Measurements from ENCODE around the gene CLDN19.
"Not testable (repeated sequence)": the region's sequence is repeated elsewhere in the genome, so short reads cannot be mapped to it uniquely, and the experiment has no call there.

Gene CLDN19

DNA sequence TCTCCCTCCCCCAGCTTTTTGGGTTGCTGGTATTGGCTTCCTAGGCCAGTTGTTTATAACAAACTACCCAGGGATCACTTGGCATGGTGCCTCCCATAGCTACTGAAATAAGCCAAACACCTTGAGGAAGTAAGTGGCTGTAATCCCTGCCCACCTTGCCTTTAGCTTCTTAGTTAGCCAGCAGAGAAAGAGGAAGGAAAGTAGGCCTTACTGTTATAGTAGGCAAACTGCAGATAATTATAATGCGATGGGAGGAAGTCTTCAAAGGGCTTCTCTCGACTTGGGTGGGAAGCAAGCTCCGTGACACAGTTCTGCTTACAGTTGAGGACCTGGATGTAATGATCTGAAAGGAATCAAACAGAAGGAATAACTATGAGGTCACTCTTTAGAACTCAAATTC lies 18.6 kb upstream of the CLDN19 start:
- no peak for DNase-seq

DNA sequence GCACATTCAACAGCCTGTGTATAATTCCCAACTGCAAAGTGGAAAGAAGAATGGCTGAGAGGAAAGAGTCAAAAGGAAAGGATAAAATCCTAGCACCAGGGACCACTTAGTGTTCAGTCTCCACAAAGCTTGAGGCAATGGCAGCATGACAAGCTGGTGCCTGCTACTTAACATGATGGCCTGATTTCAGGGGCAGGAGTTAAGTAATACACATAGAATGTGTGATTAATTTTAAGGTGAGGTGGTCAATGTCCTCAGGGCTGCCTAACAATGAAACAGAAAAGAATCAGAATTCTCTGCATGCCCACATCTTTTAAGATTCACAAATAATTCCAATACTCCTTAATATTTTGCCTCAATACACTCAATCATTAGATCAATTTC lies 17.8 kb upstream of the CLDN19 start:
- no peak for DNase-seq

DNA sequence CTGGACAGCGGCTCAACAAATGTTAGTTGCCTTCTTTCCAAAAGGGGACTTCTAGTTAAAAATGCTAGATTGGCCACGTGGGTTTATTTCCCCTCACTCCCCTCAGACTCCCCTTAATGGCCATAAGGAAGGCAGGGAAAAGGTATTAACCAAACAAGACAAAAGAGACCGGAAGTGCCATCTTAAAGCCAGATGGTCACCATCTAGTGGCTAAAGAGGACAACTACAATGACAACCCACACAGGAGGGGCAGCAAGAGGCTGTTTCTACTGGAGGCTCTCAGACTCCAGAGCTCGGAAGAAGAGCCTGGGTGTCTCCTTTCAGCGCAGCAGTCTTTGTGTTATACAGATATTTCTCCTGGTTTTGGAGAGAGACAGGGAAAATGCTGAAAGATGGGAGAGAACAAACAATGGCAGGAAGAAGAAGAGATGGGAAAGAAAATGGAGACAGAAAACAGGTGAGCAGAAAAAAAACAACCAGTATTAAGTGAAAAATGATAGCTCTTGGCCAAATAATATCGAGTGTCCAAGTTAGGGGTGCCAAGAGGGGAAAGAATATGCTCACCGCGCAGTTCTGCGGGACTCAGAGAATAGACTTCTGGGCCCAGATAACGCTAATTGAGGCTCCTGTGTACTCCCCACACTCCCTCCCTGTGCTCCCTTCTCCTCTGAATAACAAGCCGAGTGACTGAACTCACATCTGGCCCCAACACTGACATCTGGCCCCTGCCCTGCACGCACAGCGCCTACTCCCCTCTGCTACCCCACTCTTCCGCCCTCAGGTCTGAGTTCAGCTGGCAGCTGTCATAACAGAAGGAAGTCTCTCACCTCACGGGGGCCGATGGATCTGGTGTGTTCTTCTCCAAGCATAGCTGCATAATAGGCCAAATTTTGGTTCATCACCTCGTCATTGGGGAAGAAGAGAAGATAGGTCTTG lies 17.2 kb upstream of the CLDN19 start:
- DNase-seq = no peak

DNA sequence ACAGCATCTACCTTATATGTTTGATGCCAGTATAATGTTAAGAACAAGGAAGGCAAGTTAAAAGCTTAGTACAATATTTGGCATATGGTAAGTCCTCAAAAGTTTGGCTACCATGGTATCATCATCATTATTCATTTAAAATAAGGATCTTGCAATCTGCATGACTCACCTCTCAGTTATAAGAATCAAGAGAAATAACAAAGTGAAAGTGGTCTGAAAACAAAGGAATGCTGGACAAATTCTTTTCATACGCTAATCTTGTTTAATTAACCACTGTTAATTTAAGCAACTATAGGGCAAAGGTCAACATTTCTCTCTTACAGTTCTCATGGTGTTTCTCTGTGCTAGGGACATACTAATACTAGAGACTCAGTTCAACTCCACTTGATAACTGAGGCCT lies 13.0 kb upstream of the CLDN19 start:
- DNase-seq = no peak

DNA sequence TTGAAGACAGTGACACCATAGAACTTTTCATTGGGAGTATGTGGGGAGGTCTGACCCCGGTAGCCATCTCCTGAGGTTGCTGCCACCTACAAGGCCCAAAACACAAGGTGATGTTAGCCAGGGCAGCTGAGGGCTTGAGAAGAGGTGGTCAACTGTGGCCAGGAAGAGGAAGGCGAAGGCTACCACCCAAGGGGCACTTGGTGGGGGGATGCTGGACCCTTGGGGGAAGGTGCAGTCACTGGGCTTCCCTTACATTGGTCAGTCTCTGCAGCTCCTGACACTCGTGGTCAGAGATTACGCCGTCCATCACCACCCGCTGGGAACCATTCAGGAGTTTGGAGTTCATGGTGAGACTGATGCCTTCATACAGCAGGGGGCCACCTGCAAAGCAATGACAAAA lies 12.2 kb upstream of the CLDN19 start:
- DNase-seq = no peak

DNA sequence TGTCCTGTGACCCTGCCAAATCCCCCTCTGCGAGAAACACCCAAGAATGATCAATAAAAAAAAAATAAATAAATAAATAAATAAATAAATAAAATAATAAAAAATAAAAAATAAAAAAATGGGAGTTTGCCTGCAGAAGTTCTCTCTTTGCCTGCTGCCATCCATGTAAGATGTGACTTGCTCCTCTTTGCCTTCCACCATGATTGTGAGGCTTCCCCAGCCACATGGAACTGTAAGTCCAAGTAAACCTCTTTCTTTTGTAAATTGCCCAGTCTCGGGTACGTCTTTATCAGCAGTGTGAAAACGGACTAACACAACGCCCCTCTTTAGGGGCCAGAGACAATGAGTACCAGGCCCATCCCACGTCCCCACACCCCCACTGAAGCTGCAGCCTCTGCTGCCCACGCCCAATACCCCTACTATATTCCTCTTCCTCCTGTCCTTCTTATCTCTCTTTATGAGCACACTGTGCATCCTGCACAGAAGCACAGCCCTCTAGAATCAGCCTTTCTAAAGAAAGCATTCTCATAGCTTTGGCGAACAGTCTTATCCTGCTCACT lies 11.6 kb upstream of the CLDN19 start:
- not testable (repeated sequence) for DNase-seq

DNA sequence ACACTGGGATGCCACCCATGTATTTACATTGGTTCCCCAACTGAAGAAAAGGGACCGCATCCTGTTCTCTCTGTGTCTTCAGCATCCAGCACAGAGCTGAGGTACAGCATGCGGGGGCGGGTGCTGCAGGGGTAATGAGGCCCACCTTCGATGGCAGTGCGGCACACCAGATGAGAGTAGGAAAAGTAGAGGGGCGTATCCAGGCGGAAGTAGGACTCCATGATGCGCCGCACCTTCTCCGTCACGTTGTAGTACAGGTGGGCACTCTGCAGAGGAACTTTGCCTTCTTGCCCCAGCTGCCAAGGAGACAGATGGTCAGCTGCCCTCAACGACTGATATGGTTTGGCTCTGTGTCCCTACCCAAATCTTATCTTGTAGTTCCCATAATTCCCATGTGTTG lies 10.0 kb upstream of the CLDN19 start:
- no peak for DNase-seq

DNA sequence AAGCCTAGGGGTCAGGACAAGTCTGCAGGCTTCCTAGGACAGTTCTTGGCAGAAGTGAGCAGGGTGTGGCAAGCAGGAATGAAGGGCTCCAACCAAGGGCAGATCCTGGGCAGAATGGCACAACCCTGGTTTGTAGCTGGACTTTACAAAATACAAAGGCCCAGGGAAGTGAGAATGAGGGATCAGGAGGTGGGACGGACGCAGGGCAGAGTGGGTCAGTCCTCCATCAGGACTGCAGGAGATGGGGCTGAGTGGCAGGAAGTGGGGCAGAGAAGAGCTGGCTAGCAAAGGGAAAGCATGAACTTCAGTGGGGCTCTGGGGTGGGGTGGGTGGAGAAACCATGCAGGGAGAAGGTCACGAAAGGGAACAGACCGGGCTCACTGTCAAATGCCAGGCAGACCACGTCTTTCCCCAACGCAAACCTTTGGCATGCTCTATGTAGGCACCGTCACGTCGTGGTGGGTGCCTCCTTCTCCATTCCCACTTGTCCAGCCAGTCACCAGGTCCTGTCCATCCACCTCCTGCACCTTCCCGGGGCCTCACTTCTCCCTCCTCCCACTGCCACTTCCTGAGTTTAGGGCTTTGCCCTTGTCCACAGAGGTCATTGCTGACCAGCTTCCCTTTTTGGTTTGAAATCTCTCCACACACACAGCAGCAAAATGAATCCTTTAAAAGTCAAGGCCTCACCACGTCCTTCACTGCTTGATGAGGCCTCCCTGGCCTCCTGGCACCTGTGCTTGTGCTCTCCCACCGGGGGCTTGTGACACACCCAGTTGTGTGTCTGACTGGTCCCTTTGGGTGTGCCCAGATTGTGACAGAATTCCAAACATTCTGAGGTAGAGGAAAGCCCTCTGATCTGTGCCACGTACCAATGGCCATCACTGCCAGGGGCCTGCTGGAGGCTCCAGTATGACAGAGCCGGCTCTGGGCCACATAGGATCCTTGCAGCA lies 8.7 kb upstream of the CLDN19 start:
- DNase-seq = no peak

DNA sequence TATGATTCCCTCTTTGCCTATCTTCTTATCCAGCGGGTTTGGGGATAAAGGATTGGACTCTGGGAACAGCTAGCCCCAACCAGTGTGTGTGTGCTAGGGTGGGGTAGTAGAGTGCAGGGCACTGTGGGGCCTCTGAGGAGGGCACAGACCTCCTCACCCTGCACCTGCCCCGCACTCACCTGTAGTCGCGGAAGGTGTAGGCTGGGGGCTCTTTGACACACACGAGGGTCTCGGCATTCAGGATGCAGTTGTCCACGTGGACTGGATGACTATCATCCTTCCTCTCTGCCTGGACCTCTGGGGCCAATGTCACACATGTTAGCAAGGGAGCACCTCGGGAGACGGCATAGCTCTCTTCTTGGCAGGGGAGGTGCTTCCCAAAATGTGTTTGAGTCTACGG lies 8.0 kb upstream of the CLDN19 start:
- DNase-seq = no peak

DNA sequence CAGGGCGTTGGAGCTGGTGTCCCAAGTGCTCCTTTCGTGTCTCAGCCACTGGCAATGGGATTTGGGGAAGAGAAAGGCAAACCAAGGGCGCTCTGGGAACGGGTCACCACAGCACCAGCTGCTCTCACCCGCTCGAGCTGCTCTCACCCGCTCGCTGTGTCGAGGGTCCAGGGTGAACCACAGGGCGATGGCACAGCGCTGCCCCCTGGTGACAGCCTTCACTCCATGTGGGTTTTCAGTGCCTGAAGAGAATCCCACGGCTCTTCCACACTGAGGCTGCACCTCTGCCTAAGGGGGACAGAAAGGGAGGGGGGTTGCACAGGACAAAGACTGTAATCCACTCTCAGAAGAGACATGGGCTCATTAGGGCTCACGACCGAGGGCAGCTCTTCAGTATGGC lies 7.1 kb upstream of the CLDN19 start:
- no peak for DNase-seq

DNA sequence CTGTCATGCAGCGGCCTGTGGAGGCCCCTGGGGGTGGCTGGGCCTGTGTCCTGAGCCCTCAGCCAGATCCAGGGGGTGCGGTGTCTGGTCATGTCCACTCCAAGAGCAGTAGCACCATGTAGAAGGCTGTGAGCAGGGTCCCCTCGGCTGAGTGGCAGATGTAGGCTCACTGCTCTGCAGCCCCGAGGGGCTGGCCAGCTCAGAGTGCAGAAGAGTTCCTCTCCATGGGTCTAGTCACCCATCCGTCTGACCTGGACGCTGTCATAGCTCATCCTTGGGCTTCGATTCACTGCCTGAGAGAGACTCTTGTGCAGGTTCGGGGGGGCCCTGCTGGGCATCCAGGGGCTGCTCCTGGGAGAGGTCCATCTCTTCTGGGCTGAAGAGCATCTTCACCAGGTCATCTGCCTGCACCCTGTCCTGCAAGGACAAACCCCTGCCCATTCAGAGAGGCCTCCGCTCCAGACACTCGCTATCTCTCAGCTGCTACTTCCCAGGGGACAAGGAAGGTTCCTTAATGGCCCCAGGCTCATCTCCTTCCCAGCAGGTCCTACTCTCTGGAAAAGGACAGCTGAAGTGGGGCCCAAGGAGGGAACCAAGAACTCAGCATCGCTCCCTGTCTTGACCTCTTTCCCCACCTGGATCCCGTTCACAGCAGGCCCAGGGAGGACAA lies 6.5 kb upstream of the CLDN19 start:
- no peak for DNase-seq

DNA sequence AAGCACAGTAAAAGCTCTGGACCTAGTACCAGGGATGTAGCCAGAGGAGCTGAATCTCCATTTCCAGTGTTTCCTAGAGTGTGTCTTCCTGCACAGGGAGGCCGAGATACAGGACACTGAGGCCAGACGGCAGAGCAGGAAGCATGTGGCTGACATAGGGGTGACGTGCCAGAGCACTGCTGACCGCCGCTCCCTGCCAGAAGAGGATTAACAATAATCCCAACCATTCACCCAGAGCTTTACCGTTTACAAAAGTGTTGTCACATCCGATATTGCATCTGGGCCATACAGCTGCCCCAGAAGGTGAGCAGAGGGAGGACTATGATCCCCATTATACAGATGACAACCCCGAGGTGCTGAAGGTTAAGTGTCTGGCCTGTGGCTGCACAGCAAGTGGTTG lies 5.8 kb upstream of the CLDN19 start:
- no peak for DNase-seq

DNA sequence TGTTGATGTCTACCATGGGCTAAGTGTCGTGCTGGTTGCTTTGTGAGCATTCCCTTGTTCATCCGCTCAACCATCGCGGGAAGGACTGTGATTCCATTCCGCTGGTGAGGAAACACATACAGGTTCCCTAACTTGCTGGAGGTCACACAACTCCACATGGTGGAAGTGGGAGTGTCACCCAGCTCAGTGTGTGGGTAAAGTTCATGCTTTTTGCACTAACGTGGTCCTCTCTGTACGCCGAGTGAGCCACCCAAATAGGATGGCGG lies 4.0 kb upstream of the CLDN19 start:
- no peak for DNase-seq

DNA sequence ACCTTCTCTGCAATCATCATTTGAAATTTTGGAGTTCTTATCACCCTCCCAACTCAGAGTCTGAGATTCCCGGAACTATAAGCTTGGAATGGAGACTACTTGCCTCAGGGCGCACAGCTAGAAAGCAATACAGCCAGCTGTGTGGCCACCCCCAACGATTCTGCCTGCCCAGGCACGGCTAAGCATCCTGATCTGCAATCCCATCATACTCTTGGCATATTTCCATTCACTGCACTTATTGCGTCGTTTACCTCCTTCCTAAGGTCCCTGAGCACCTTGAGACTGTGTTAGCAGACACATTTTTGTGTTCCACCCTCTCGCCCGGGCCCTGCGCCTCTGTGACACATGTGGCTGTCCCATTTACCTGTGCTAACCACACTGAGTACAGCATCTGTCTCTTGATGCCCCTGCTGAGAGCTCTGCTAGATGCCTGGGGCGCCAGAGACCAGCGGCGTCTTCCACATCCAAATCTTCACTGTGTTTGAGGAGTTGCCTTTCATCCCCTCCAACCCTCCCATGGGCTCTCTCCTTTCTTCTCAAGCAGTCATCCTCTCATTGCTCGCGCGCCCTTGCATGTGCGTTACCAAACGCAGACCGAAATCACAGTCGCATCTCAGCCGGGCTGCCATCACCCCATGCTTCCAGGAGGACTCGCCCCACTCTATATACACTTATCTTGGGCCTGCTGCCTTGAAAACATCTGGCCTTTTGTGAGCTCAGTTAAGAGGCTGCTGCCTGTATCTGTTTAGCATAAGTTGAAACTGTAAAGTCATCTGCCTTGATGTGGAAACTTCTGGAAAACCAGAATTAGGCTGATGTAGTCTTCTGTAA lies 3.5 kb upstream of the CLDN19 start:
- no peak for DNase-seq

DNA sequence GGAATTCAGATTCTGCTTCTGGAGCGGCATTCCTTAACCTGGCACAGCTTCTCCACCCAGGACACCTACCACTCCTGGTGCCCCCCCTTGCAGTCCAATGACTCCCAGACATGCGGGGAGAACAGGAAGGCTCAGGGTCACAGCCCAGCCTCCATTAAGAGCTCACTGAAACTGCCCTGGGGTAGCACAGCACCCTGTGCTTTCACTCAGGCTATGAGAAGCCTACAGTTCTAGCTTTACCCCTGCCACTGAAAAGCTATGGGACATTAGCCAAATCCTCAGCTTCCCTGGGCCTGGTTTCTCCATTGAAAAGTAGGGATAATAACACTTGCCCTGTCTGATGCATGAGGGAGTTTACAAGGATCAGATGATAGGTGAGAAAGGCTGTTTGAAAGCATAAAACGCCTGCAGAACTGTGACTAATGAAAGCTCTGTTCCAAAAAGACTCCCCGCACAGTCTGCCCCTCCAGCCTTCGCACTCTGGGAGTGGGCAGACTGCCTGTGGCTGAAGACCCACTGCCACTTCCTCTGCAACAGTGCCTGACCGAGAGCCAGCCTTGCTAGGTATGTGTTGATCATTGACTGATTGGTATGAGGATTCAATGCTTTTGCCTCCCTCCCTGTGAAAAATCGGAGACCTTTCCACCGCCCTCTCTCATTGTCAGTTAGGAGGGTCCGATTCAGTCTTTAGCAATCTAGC lies 2.7 kb upstream of the CLDN19 start:
- DNase-seq = no peak

DNA sequence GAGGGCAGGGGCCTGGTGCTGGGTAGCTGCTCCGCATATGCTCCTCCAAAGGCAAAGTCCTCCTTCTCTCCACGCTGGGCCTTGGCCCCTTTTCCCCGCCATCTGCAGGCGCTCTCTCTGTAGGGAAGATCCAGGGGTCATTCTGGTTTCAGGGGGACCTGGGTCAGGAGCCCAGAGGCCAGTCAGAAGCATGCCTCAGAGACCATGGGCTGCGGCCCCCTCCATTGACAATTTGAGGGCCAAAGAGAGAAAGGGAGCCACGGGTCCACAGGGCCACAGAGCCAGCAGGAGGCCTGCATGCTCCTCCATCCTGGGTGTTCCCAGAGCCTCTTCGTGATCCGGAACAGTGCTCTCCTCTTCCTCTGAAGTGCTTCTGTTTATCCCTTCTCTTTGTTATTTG lies 2.1 kb upstream of the CLDN19 start:
- DNase-seq = no peak

DNA sequence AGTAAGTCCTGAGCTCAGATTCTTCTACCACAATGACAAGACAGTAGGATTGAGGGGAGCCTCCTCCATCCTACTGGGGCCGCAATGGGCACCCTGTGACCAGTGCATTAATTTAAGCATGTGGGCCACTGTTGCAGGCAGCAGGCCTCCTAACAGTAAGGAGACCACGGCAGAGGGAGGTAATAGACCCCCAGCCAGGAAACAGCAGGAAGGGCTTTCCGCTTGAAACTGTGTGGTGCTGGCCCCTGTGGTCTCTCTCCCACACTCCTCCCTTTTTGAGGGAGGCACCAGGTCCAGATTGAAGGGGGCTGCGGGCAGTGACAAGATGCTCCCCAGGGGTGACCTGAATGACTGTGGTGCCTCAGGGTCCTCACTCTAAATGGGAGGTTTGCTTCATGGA lies 1.7 kb upstream of the CLDN19 start:
- DNase-seq = no peak

DNA sequence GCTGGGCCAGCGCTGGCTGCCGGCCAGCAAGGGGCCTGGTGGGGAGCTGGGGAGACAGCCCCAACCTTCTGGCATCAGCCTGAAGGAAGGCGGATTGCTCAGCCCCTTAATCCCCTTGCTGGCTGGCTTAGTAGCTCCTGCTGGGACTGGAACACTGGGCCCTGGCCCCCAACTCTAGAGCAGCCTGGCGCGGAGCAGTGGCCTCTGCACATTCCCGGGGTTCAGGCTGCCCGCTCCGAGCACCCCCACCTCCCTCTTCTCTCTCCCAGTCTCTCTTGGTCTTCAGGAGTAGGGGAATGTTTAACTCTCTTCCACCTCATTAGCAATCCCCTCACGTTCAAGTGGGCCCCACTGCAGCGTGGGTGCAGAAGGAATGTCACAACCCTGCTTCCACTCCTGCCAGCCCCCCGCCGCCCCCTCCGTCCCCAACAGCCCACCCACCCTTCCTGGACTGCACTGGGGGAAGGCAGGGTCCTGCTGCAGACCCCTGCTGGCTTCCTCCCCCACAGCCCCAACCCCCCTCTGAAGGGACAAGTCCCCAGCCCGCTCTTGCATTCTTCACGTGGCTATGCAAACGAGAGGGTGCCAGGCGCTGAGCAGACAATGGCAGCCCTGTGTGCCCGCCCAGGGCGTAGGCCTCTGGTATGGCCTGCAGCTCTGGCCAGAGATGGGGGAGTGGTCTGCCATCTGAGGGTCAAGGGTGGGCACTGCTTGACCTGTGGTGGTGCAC lies 980 bp upstream of the CLDN19 start:
- DNase-seq = no peak

DNA sequence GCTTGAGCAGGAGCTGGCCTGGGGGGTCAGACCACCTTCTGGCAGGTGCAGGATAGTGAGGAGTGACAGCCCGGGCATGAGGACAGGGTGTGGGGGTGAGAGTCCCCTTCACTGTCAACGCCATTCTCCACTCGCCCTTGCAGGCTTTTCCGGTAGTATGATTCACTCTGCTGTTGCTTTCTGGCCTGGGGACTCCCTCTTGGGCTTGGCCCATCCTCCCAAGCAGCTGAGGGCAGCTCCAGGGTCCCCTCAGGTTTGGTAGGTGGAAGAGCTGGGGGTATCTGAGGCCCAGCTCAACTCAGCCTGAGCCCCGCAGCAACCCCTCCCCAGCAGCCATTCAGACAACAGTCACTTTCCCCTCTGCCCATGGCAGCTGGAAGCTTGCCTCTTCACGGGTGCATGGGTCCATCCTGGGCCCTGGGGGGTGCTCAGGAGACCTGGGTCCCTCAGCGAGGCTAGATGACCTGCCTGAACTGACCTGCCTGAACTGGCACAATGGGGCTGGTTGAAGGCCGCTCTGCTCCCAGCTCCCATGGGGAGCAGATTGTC lies 1.3 kb downstream of the CLDN19 start:
- DNase-seq = no peak

DNA sequence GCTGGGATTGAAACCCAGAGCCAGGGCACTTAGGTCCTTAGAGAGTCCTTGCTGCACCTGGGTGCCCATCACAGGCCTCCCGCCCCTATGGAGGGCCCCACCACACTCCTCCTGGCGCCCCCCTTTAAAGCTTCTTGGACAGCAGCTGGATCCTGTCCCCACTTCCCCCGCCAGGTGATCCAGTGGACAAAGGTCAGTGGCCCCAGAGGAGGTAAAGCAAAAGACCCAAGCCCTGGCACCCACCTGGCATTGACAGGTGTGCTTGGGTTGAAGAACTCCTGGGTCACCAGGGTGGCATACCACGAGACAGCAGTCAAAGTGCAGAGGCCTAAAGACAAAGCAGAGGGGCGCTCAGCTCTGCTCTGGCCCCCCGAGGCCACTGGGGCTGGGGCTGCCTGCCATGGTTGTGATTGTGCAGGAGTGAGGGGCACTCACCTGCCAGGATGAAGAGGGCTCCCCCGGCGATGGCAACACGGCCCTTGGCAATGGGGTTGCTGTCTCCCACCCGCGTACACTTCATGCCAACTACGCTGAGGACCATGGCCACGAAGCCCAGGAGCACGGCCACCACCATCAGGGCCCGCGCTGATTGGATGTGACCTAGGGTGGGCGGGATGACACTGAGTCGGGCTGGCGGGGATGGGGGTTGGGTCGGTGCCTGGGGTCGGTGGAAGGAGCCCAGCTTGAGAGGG lies 1.9 kb downstream of the CLDN19 start:
- no peak for DNase-seq
